Body of pancreas (tissue), 4 donors: Measurements from ENCODE around the gene KCNIP4.

ENCODE experiments used
- CTCF ChIP-seq, 7 experiments: fragments of 450-650 bp in 4 of 7; fragments of 200-600 bp in 3 of 7; sonication (generic) in 3 of 7; IDR thresholded peaks; one replicate each; pipeline ENCODE4 v1.5.1; 2016 to 2019; ENCODE audit warnings: antibody characterized with exemption in 7 of 7
- POLR2A ChIP-seq, 3 donors: fragments of 450-650 bp; IDR thresholded peaks; one replicate each; pipeline ENCODE4 v1.6.1; 2016; ENCODE audit warnings: antibody characterized with exemption in 3 of 3, mild to moderate bottlenecking in 2 of 3

GRCh38 chr4:21827575-21827974 is 121.0 kb downstream of the KCNIP4 start:
- no peak for TF ChIP-seq CTCF (IDR thresholded peaks at IDR 0.05)
- no peak for TF ChIP-seq POLR2A (IDR thresholded peaks at IDR 0.05)
